HEK293 (cell line): ENCODE data around the gene FAM174B.

ENCODE experiments used
- CTCF ChIA-PET: fragments of 350-600 bp; formaldehyde crosslinking; extraction: SDS; loops from one replicate; lab custom pipeline; 2021; ENCODE audit warnings: antibody characterized with exemption; lab: Yijun Ruan, JAX
- POLR2A ChIA-PET: fragments of 300-600 bp; formaldehyde crosslinking; extraction: SDS; loops from one replicate; lab custom pipeline; 2020; ENCODE audit warnings: antibody characterized with exemption, inconsistent platforms; lab: Yijun Ruan, JAX
- H3K27ac ChIP-seq: fragments of 200-500 bp; sonication (Bioruptor generic); 2 replicates; pipeline ENCODE4 v1.5.1; 2014; ENCODE audit warnings: low read depth, low read length, control low read depth, inconsistent platforms; ENCODE audit errors: extremely low read depth
- H3K36me3 ChIP-seq, 2 experiments: fragments of 200-500 bp in 1 of 2; sonication (Bioruptor generic) in 1 of 2; 1 replicate in 1 of 2; 2 replicates in 1 of 2; pipeline ENCODE4 v1.5.1; 2014 to 2017; ENCODE audit warnings: inconsistent platforms in 2 of 2, low read length in 2 of 2; ENCODE audit not compliant: control insufficient read depth in 2 of 2, insufficient read depth in 1 of 2
- H3K4me1 ChIP-seq: fragments of 200-500 bp; sonication (Bioruptor generic); 2 replicates; pipeline ENCODE4 v1.5.1; 2014; ENCODE audit warnings: mild to moderate bottlenecking, low read length, inconsistent platforms; ENCODE audit not compliant: control insufficient read depth, insufficient read depth
- H3K4me3 ChIP-seq: 2 replicates; pipeline ENCODE4 v1.5.1; 2011; ENCODE audit warnings: low read depth, mild to moderate bottlenecking, control low read depth, low read length, moderate library complexity
- H3K9me3 ChIP-seq: fragments of 200-500 bp; sonication (Bioruptor generic); 2 replicates; pipeline ENCODE4 v1.5.1; 2014; ENCODE audit warnings: low read depth, low read length, inconsistent platforms; ENCODE audit not compliant: control insufficient read depth, insufficient read depth
- GFI1B ChIP-seq: fragments of 450-650 bp; formaldehyde crosslinking; IDR thresholded peaks from 2 replicates; pipeline ENCODE4 v1.5.1; 2016; ENCODE audit warnings: missing biosample characterization, missing genetic modification characterization
- KLF10 ChIP-seq: fragments of 450-650 bp; IDR thresholded peaks from 2 replicates; pipeline ENCODE4 v1.5.1; 2018; ENCODE audit warnings: missing biosample characterization, mild to moderate bottlenecking, missing genetic modification characterization
- MEIS1 ChIP-seq: sonication (generic); formaldehyde crosslinking; IDR thresholded peaks from 2 replicates; pipeline ENCODE4 v1.8.1; 2022; ENCODE audit warnings: missing genetic modification reagents, mild to moderate bottlenecking, borderline replicate concordance
- TRIM28 ChIP-seq: IDR thresholded peaks from 2 replicates; pipeline ENCODE4 v1.6.1; 2011; ENCODE audit warnings: low read length, control low read depth, borderline replicate concordance
- ZFP69B ChIP-seq: fragments of 450-650 bp; formaldehyde crosslinking; IDR thresholded peaks from 2 replicates; pipeline ENCODE4 v1.5.1; 2016; ENCODE audit warnings: missing biosample characterization, missing genetic modification characterization
- ZNF138 ChIP-seq: fragments of 450-650 bp; formaldehyde crosslinking; IDR thresholded peaks from 2 replicates; pipeline ENCODE4 v1.5.1; 2016; ENCODE audit warnings: missing biosample characterization, missing genetic modification characterization, borderline replicate concordance
- ZNF202 ChIP-seq: fragments of 450-650 bp; formaldehyde crosslinking; IDR thresholded peaks from 2 replicates; pipeline ENCODE4 v1.5.1; 2016; ENCODE audit warnings: missing biosample characterization, missing genetic modification characterization, borderline replicate concordance
- ZNF223 ChIP-seq: fragments of 450-650 bp; formaldehyde crosslinking; IDR thresholded peaks from 2 replicates; pipeline ENCODE4 v1.5.1; 2016; ENCODE audit warnings: missing biosample characterization, missing genetic modification characterization
- ZNF266 ChIP-seq: fragments of 450-650 bp; formaldehyde crosslinking; IDR thresholded peaks from 2 replicates; pipeline ENCODE4 v1.5.1; 2016; ENCODE audit warnings: missing biosample characterization, missing genetic modification characterization, low read depth
- ZNF274 ChIP-seq, 2 experiments: fragments of 200-500 bp in 1 of 2; fragments of 450-650 bp in 1 of 2; sonication (Bioruptor generic) in 1 of 2; formaldehyde crosslinking in 1 of 2; IDR thresholded peaks; 2 replicates each; pipeline versions ENCODE4 v1.5.1 to v1.6.1; 2014 to 2016; ENCODE audit warnings: borderline replicate concordance in 1 of 2, inconsistent platforms in 1 of 2, low read length in 1 of 2, missing biosample characterization in 1 of 2, missing genetic modification characterization in 1 of 2
- ZNF302 ChIP-seq: fragments of 450-650 bp; formaldehyde crosslinking; IDR thresholded peaks from 2 replicates; pipeline ENCODE4 v1.5.1; 2016; ENCODE audit warnings: missing biosample characterization, missing genetic modification characterization, low read depth
- ZNF549 ChIP-seq: fragments of 450-650 bp; IDR thresholded peaks from 2 replicates; pipeline ENCODE4 v1.5.1; 2018; ENCODE audit warnings: missing biosample characterization, missing genetic modification characterization, mild to moderate bottlenecking, inconsistent platforms, moderate library complexity
- ZNF558 ChIP-seq: fragments of 450-650 bp; formaldehyde crosslinking; IDR thresholded peaks from 2 replicates; pipeline ENCODE4 v1.5.1; 2016; ENCODE audit warnings: missing biosample characterization, missing genetic modification characterization
- ZNF654 ChIP-seq: fragments of 450-650 bp; formaldehyde crosslinking; IDR thresholded peaks from 2 replicates; pipeline ENCODE4 v1.5.1; 2016; ENCODE audit warnings: low read depth, missing biosample characterization, missing genetic modification characterization
- ZNF768 ChIP-seq: fragments of 450-650 bp; formaldehyde crosslinking; IDR thresholded peaks from 2 replicates; pipeline ENCODE4 v1.5.1; 2018; ENCODE audit warnings: missing biosample characterization, mild to moderate bottlenecking, missing genetic modification characterization
- ZNF785 ChIP-seq: fragments of 450-650 bp; formaldehyde crosslinking; IDR thresholded peaks from 2 replicates; pipeline ENCODE4 v1.5.1; 2016; ENCODE audit warnings: missing biosample characterization, missing genetic modification characterization
- TF ChIP-seq, protein P1 (sequence below): fragments of 450-650 bp; formaldehyde crosslinking; IDR thresholded peaks from 2 replicates; pipeline ENCODE4 v1.5.1; 2016; ENCODE audit warnings: missing biosample characterization, missing genetic modification characterization
- TF ChIP-seq, protein P2 (sequence below): sonication (generic); formaldehyde crosslinking; IDR thresholded peaks from 2 replicates; pipeline ENCODE4 v1.8.1; 2022; ENCODE audit warnings: mild to moderate bottlenecking, moderate library complexity, missing genetic modification reagents
- TF ChIP-seq, protein P3 (sequence below): fragments of 450-650 bp; formaldehyde crosslinking; IDR thresholded peaks from 2 replicates; pipeline ENCODE4; 2016; ENCODE audit warnings: missing biosample characterization, missing genetic modification characterization
- TF ChIP-seq, protein P4 (sequence below): fragments of 450-650 bp; formaldehyde crosslinking; IDR thresholded peaks from 2 replicates; pipeline ENCODE4 v1.5.1; 2016; ENCODE audit warnings: missing biosample characterization, missing genetic modification characterization
- TF ChIP-seq, protein P5 (sequence below): fragments of 450-650 bp; formaldehyde crosslinking; IDR thresholded peaks from 2 replicates; pipeline ENCODE4 v1.5.1; 2016; ENCODE audit warnings: missing biosample characterization, missing genetic modification characterization, low read depth

FAM174B gene

DNA sequence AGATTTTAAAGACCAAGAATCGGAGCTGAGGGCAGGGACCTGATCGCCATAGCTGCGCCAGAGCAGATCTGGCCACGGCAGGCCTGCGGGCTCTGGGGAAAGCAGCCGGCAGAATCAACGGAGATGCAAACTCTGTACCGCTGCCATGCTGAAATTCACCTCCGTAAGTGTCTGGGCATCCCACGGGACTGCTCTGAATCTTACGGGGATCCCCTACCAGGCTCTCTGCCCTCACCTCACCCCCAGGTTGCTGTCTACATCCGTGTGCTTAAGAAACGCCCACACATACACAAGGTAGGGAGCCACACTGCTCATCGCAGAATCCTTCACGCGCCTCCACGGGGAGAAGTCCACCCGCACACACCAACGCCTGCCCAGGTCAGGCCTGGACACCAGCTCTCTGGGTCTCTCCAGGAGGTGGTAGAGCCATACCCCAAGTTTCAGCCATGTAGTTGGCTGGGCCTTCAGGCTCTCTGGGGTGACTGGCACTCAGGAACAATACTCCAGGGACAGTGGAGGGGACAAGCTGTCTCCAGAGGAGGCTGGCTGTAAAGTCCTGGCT lies 33.5 kb downstream of the FAM174B start:
- Histone ChIP-seq H3K9me3 (no peaks in the 10 kb centered on the region), H3K36me3 (no peaks in the 10 kb centered on the region), H3K27ac (no peak overlapping the region), H3K4me3 (no peak overlapping the region), H3K4me1 (no peaks in the 10 kb centered on the region)
- ChIA-PET POLR2A (no interaction called here), CTCF (no interaction called here)
- TF ChIP-seq, protein P1, sequence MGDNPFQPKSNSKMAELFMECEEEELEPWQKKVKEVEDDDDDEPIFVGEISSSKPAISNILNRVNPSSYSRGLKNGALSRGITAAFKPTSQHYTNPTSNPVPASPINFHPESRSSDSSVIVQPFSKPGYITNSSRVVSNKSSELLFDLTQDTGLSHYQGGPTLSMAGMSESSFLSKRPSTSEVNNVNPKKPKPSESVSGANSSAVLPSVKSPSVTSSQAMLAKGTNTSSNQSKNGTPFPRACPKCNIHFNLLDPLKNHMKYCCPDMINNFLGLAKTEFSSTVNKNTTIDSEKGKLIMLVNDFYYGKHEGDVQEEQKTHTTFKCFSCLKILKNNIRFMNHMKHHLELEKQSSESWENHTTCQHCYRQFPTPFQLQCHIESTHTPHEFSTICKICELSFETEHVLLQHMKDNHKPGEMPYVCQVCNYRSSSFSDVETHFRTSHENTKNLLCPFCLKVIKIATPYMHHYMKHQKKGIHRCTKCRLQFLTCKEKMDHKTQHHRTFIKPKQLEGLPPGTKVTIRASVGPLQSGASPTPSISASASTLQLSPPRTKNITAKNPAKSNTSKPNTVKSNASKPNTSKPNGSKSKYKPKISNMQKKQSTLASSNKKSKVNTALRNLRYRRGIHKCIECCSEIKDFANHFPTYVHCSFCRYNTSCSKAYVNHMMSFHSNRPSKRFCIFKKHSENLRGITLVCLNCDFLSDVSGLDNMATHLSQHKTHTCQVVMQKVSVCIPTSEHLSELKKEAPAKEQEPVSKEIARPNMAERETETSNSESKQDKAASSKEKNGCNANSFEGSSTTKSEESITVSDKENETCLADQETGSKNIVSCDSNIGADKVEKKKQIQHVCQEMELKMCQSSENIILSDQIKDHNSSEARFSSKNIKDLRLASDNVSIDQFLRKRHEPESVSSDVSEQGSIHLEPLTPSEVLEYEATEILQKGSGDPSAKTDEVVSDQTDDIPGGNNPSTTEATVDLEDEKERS (tag by site-specific recombination), result no peak
- TF ChIP-seq ZNF768 (tag by site-specific recombination), result no peak
- no peak for TF ChIP-seq ZNF549 (tag by site-specific recombination)
- no peak for TF ChIP-seq TRIM28
- TF ChIP-seq, protein P2, sequence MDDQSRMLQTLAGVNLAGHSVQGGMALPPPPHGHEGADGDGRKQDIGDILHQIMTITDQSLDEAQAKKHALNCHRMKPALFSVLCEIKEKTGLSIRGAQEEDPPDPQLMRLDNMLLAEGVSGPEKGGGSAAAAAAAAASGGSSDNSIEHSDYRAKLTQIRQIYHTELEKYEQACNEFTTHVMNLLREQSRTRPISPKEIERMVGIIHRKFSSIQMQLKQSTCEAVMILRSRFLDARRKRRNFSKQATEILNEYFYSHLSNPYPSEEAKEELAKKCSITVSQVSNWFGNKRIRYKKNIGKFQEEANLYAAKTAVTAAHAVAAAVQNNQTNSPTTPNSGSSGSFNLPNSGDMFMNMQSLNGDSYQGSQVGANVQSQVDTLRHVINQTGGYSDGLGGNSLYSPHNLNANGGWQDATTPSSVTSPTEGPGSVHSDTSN (CRISPR knock-in tag), result no peak
- no peak for TF ChIP-seq ZNF785 (tag by site-specific recombination)
- TF ChIP-seq MEIS1 (CRISPR knock-in tag), result no peak
- TF ChIP-seq, protein P3, sequence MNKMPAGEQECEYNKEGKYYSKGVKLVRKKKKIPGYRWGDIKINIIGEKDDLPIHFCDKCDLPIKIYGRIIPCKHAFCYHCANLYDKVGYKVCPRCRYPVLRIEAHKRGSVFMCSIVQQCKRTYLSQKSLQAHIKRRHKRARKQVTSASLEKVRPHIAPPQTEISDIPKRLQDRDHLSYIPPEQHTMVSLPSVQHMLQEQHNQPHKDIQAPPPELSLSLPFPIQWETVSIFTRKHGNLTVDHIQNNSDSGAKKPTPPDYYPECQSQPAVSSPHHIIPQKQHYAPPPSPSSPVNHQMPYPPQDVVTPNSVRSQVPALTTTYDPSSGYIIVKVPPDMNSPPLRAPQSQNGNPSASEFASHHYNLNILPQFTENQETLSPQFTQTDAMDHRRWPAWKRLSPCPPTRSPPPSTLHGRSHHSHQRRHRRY (tag by site-specific recombination), result no peak
- TF ChIP-seq ZNF138 (tag by site-specific recombination), result no peak
- TF ChIP-seq KLF10 (tag by site-specific recombination), result no peak
- no peak for TF ChIP-seq ZNF302 (tag by site-specific recombination)
- no peak for TF ChIP-seq ZNF266 (tag by site-specific recombination)
- TF ChIP-seq ZNF202 (tag by site-specific recombination), result no peak
- TF ChIP-seq, protein P4, sequence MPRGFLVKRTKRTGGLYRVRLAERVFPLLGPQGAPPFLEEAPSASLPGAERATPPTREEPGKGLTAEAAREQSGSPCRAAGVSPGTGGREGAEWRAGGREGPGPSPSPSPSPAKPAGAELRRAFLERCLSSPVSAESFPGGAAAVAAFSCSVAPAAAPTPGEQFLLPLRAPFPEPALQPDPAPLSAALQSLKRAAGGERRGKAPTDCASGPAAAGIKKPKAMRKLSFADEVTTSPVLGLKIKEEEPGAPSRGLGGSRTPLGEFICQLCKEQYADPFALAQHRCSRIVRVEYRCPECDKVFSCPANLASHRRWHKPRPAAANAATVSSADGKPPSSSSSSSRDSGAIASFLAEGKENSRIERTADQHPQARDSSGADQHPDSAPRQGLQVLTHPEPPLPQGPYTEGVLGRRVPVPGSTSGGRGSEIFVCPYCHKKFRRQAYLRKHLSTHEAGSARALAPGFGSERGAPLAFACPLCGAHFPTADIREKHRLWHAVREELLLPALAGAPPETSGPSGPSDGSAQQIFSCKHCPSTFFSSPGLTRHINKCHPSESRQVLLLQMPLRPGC (tag by site-specific recombination), result no peak
- TF ChIP-seq ZNF223 (tag by site-specific recombination), result no peak
- no peak for TF ChIP-seq ZNF558 (tag by site-specific recombination)
- no peak for TF ChIP-seq GFI1B

DNA sequence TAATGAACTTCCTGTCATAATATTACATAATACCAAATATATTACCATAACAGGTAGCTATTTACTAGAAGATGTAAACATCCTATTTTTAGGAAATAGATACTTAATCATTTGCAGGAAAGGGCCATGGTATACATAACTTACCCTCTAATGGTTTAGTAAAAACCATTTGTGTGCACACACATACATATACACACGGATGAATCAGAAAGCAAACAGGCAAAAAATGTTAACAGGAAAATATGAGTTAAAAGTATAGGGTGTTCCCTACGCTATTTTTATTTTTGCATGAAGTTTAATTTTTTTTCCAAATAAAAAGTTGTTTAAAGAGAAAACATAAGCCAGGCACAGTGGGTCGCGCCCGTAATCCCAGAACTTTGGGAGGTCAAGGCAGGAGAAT lies 34.6 kb downstream of the FAM174B start:
- ChIA-PET CTCF (interaction anchor here (1.0 kb wide), 1 partner anchor 94 kb away, joined by 3 read pairs; no protein-coding TSS in a partner anchor), POLR2A (no interaction called here)
- TF ChIP-seq, protein P5, sequence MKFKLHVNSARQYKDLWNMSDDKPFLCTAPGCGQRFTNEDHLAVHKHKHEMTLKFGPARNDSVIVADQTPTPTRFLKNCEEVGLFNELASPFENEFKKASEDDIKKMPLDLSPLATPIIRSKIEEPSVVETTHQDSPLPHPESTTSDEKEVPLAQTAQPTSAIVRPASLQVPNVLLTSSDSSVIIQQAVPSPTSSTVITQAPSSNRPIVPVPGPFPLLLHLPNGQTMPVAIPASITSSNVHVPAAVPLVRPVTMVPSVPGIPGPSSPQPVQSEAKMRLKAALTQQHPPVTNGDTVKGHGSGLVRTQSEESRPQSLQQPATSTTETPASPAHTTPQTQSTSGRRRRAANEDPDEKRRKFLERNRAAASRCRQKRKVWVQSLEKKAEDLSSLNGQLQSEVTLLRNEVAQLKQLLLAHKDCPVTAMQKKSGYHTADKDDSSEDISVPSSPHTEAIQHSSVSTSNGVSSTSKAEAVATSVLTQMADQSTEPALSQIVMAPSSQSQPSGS, result no peak
- no peak for TF ChIP-seq ZFP69B (tag by site-specific recombination)
- TF ChIP-seq ZNF654 (tag by site-specific recombination), result no peak
- no peak for TF ChIP-seq ZNF274 (IDR thresholded peaks at IDR 0.05; ENCODE audit: low read length)
- TF ChIP-seq ZNF274 (tag by site-specific recombination; IDR thresholded peaks at IDR 0.05; ENCODE audit: borderline replicate concordance), result no peak
- Histone ChIP-seq H3K4me1 (no peaks in the 10 kb centered on the region), H3K4me3 (no peak overlapping the region), H3K9me3 (no peaks in the 10 kb centered on the region), H3K27ac (no peak overlapping the region), H3K36me3 (no peaks in the 10 kb centered on the region)
